ENCODE data around the gene SPHK1.
A peak's percentile ranks its signal among the peaks of the same experiment; 100 is the strongest.

Gene SPHK1

GRCh38 chr17:76365256-76365903 is 19.0 kb upstream of the SPHK1 start:
- TF ChIP-seq, protein P1, sequence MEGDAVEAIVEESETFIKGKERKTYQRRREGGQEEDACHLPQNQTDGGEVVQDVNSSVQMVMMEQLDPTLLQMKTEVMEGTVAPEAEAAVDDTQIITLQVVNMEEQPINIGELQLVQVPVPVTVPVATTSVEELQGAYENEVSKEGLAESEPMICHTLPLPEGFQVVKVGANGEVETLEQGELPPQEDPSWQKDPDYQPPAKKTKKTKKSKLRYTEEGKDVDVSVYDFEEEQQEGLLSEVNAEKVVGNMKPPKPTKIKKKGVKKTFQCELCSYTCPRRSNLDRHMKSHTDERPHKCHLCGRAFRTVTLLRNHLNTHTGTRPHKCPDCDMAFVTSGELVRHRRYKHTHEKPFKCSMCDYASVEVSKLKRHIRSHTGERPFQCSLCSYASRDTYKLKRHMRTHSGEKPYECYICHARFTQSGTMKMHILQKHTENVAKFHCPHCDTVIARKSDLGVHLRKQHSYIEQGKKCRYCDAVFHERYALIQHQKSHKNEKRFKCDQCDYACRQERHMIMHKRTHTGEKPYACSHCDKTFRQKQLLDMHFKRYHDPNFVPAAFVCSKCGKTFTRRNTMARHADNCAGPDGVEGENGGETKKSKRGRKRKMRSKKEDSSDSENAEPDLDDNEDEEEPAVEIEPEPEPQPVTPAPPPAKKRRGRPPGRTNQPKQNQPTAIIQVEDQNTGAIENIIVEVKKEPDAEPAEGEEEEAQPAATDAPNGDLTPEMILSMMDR (IDR thresholded peaks at IDR 0.05; ENCODE audit: low read depth, low read length, missing control alignments), result peak; percentile 65
- no peak overlapping the region for H3K4me3 ChIP-seq (ENCODE audit: low read depth, low read length)
- no peak for DNase-seq (ENCODE audit: low read depth)

GRCh38 chr17:76366247-76366646 is 18.2 kb upstream of the SPHK1 start:
- no peak for DNase-seq (ENCODE audit: low read depth)
- H3K4me3 ChIP-seq (ENCODE audit: low read depth, low read length), result no peak overlapping the region
- TF ChIP-seq, protein P1 (IDR thresholded peaks at IDR 0.05; ENCODE audit: low read depth, low read length, missing control alignments), result no peak

GRCh38 chr17:76367642-76368041 is 16.8 kb upstream of the SPHK1 start:
- no peak overlapping the region for H3K4me3 ChIP-seq (ENCODE audit: low read depth, low read length)
- DNase-seq (ENCODE audit: low read depth), result no peak
- TF ChIP-seq, protein P1 (IDR thresholded peaks at IDR 0.05; ENCODE audit: low read depth, low read length, missing control alignments), result no peak

DNA sequence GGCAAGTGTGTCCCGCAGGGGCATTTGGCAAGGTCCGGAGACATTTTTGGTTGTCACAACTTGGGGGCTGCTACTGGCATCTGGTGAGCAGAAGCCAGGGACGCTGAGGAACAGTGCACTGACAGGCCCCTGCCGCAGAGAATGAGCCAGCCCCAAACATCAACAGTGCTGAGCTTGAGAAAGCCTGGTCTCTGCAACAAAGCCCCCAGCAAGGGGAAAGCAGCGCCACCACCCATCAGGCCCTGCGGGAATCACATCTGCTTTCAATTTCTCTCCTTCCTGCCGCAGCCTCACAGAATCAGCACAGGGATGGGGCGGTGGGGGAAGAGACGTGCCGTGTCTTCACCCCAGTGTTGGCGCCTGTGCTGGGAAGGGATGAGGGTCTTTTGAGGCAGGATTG is 15.9 kb upstream of the SPHK1 start:
- H3K4me3 ChIP-seq (ENCODE audit: low read depth, low read length), result peak overlapping the region; percentile 15; the same call in 1 of the 2 replicates
- no peak for DNase-seq (ENCODE audit: low read depth)

GRCh38 chr17:76369379-76369778 is 15.0 kb upstream of the SPHK1 start:
- DNase-seq (ENCODE audit: low read depth), result no peak
- TF ChIP-seq, protein P1 (IDR thresholded peaks at IDR 0.05; ENCODE audit: low read depth, low read length, missing control alignments), result no peak
- H3K4me3 ChIP-seq (ENCODE audit: low read depth, low read length), result no peak overlapping the region

More for the DNA sequence above, 15.9 kb upstream of the SPHK1 start:
- TF ChIP-seq, protein P1 (IDR thresholded peaks at IDR 0.05; ENCODE audit: low read depth, low read length, missing control alignments), result peak; percentile 5

DNA sequence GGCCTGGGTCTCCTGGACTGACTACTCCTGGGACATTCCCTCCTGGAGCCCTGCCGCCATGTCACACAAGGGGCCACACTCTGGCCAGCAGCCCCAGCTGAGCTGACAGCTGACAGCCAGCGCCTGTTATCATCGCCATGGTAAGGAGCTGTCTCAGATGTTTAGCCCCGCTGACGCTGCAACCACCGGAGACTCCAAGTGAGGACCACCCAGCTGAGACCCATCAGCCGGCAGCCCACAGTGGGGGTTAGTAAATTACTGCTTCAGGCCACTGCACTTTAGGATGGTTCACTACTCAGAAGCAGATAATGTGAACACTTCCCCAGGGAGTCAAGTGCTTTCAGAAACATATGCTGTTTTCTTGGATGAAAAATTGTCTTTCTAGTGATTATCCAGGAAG is 14.6 kb upstream of the SPHK1 start:
- H3K4me3 ChIP-seq (ENCODE audit: low read depth, low read length), result no peak overlapping the region
- no peak for DNase-seq (ENCODE audit: low read depth)
- TF ChIP-seq, protein P1 (IDR thresholded peaks at IDR 0.05; ENCODE audit: low read depth, low read length, missing control alignments), result no peak
